Measurements from ENCODE around the gene FAM240A. TPM values are rescaled to one million over a fixed set of nuclear protein-coding genes. Genes with fewer than 3 reads are reported as not detected.

FAM240A gene
- total and polyA plus RNA-seq, 2 donors (not counting 3 experiments of a cell fraction or from before 2014, with no cell fraction given), result not detected

- no TSS peak for BruUV-seq (replicated peaks)
- dilution Hi-C loops (cut with MboI; ENCODE audit: extremely low pct_ligation_motif_present, low sequenced_read_pairs), result no loop called here
- H3K4me2 ChIP-seq (ENCODE audit: insufficient read depth, low read length), result peak overlapping the region; percentile 91
- no peak overlapping the region for H3K4me3 ChIP-seq (replicated peaks in 1 of 3; ENCODE audit: insufficient read depth in 1 of 3, low read depth in 1 of 3, low read length in 3 of 3)
- CTCF ChIA-PET, result interaction anchor here (1.0 to 3.9 kb wide), 3 partner anchors 13 to 76 kb away, joined by 5 to 20 read pairs (median 5); no protein-coding TSS in a partner anchor
- POLR2A ChIA-PET, result no interaction called here
- TF ChIP-seq CTCF (IDR thresholded peaks at IDR 0.05; ENCODE audit: extremely low read depth in 1 of 2, insufficient read depth in 1 of 2, low read depth in 1 of 2, low read length in 2 of 2), result no peak
- TF ChIP-seq GATA2 (IDR thresholded peaks at IDR 0.05; ENCODE audit: insufficient read depth, insufficient read length, low read depth, low read length), result no peak
- no peak for TF ChIP-seq JUN (IDR thresholded peaks at IDR 0.05; ENCODE audit: borderline replicate concordance, insufficient read depth, insufficient read length, low read depth)
- no peak for TF ChIP-seq POLR2AphosphoS5 (IDR thresholded peaks at IDR 0.05; ENCODE audit: insufficient read depth, low read depth, low read length)
- intact Hi-C loops (cut with micrococcal nuclease), result no loop called here
- H3K36me3 ChIP-seq (ENCODE audit: control insufficient read depth in 2 of 2, extremely low read depth in 1 of 2, insufficient read depth in 2 of 2, low read length in 2 of 2), result no peaks in the 10 kb centered on the region
- no peaks in the 10 kb centered on the region for H3K9me1 ChIP-seq (replicated peaks; ENCODE audit: control insufficient read depth, extremely low read depth, insufficient read depth, low read length)
- H3K4me1 ChIP-seq (ENCODE audit: control insufficient read depth, extremely low read depth, insufficient read depth, low read length), result peaks cover 10% of the 10 kb centered on the region
- peaks cover 0 to 3% of the 10 kb centered on the region in 2 experiments for H3K27me3 ChIP-seq (ENCODE audit: control insufficient read depth in 2 of 2, insufficient read depth in 2 of 2, low read length in 2 of 2)
- H2AFZ ChIP-seq (ENCODE audit: low read depth, low read length), result no peak overlapping the region
- H4K20me1 ChIP-seq (replicated peaks; ENCODE audit: control insufficient read depth, extremely low read depth, insufficient read depth, low read length), result no peaks in the 10 kb centered on the region
- DNase-seq (ENCODE audit: low read depth, low spot score), result no peak
- H3K27ac ChIP-seq (ENCODE audit: insufficient read depth, low read depth, low read length), result no peak overlapping the region
- H3K79me2 ChIP-seq (ENCODE audit: control insufficient read depth, insufficient read depth, low read length), result no peaks in the 10 kb centered on the region
- no peak overlapping the region for H3K9ac ChIP-seq (replicated peaks; ENCODE audit: extremely low read depth, insufficient read depth, low read length)
- H3K9me3 ChIP-seq (replicated peaks; ENCODE audit: control insufficient read depth, insufficient read depth, low read length), result no peaks in the 10 kb centered on the region
- no peak for FAIRE-seq
These were observed 47.2 kb upstream of the FAM240A start for GRCh38 chr3:46565077-46565476.

GRCh38 chr3:46565607-46566039, 46.7 kb upstream of the FAM240A start:
- H4K20me1 ChIP-seq (replicated peaks; ENCODE audit: control insufficient read depth, extremely low read depth, insufficient read depth, low read length), result no peaks in the 10 kb centered on the region
- peak; percentile 20 for DNase-seq (ENCODE audit: low read depth, low spot score)
- TF ChIP-seq JUN (IDR thresholded peaks at IDR 0.05; ENCODE audit: borderline replicate concordance, insufficient read depth, insufficient read length, low read depth) (no peak), CTCF (IDR thresholded peaks at IDR 0.05; ENCODE audit: extremely low read depth in 1 of 2, insufficient read depth in 1 of 2, low read depth in 1 of 2, low read length in 2 of 2) (peak in 1 of 2 donors; percentile 4)
- H3K4me1 ChIP-seq (ENCODE audit: control insufficient read depth, extremely low read depth, insufficient read depth, low read length), result peaks cover 10% of the 10 kb centered on the region
- peak overlapping the region; percentile 91 for H3K4me2 ChIP-seq (ENCODE audit: insufficient read depth, low read length)
- CTCF ChIA-PET, result interaction anchor here (1.0 to 3.9 kb wide), 3 partner anchors 14 to 76 kb away, joined by 5 to 20 read pairs (median 5); no protein-coding TSS in a partner anchor
- POLR2A ChIA-PET, result no interaction called here
- no peaks in the 10 kb centered on the region for H3K9me3 ChIP-seq (replicated peaks; ENCODE audit: control insufficient read depth, insufficient read depth, low read length)
- no peak overlapping the region for H3K27ac ChIP-seq (ENCODE audit: insufficient read depth, low read depth, low read length)
- intact Hi-C loops (cut with micrococcal nuclease) (no loop called here), dilution Hi-C loops (cut with MboI; ENCODE audit: extremely low pct_ligation_motif_present, low sequenced_read_pairs) (no loop called here)
- no peaks in the 10 kb centered on the region for H3K79me2 ChIP-seq (ENCODE audit: control insufficient read depth, insufficient read depth, low read length)
- peaks cover 0 to 3% of the 10 kb centered on the region in 2 experiments for H3K27me3 ChIP-seq (ENCODE audit: control insufficient read depth in 2 of 2, insufficient read depth in 2 of 2, low read length in 2 of 2)
- FAIRE-seq, result no peak
- H3K4me3 ChIP-seq (replicated peaks in 1 of 3; ENCODE audit: insufficient read depth in 1 of 3, low read depth in 1 of 3, low read length in 3 of 3), result peak overlapping the region; percentile 40 to 72 (median 64)
- peak overlapping the region; percentile 89 for H2AFZ ChIP-seq (ENCODE audit: low read depth, low read length)
- no TSS peak for BruUV-seq (replicated peaks)
- peak overlapping the region; percentile 17 for H3K9ac ChIP-seq (replicated peaks; ENCODE audit: extremely low read depth, insufficient read depth, low read length)
- H3K9me1 ChIP-seq (replicated peaks; ENCODE audit: control insufficient read depth, extremely low read depth, insufficient read depth, low read length), result no peaks in the 10 kb centered on the region
- no peaks in the 10 kb centered on the region for H3K36me3 ChIP-seq (ENCODE audit: control insufficient read depth in 2 of 2, extremely low read depth in 1 of 2, insufficient read depth in 2 of 2, low read length in 2 of 2)

All from endothelial cell of umbilical vein (primary cell).